ENCODE results near the gene KCNQ1.

The KCNQ1 gene

DNA sequence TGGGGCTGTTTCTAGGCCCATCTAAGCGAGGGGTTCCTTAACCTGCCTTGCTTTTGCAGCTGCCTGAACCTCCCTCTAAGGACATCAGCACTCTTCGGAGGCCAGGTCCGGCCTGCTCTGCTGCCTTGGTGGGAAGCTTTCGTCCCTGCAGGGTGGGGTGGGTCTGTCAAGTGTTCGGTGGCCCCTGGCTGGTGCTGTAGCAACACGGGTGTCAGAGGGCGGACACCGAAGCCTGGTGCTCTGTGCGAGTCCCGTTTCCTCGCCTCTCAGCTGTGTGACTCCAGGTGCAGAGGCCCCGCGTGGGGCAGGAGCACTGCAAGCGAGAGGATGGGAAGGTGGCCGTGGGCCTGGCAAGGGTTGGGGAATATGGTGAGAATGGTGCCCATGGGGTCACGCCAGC, 376.2 kb downstream of the KCNQ1 start:
- no peak for DNase-seq

- no peak for DNase-seq
Measured at GRCh38 chr11:2821891-2822290, 377.1 kb downstream of the KCNQ1 start.

DNA sequence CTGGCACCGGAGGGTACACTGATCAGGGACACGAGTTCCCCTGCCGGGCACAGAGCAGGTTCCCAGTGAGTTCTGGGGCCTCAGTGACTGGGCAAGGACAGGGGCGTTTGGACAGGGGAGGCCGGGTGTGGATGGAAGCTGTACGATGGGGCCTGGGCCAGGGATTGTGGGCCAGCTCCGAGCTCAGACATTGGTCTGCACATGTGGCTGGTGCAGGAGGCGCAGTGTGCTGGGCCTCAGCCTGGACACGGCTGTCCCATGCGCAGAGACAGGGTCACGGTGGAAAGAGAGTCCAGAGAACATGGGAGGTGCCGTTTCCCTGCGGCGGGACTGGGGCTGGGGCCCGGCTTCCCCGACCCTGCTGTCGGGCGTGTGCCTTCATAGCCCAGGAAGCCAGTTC, 380.0 kb downstream of the KCNQ1 start:
- DNase-seq: no peak

DNA sequence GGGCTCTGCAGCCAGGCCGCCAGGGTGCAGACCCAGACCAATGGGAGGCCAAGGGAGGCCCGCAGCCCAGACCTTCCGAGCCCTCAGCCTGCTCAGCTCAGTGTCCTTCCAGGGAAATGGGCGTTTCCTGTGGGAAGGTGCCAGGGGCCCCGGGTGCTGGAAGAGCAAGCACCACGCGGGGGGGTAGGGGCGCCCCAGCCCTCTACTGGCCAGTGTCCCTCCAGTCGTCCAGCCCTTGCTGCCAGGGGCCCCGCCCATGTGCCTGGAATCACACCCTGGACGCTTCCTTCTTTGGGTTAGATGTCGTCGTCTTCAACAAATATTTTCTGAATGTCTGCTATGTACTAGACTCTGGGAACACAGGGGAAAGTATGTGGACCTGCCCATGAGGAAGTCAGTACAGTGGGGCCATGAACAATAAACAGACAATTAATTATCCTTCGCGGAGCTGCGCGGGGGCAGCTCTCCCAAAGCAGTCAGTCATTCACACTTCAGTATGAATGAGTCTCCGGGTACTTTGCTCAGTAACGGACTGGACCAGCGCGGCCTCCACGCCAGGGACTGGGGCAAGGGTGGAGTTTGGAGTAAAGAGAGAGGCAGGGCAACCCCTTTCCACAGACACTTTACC, 380.6 kb downstream of the KCNQ1 start:
- no peak for DNase-seq

DNA sequence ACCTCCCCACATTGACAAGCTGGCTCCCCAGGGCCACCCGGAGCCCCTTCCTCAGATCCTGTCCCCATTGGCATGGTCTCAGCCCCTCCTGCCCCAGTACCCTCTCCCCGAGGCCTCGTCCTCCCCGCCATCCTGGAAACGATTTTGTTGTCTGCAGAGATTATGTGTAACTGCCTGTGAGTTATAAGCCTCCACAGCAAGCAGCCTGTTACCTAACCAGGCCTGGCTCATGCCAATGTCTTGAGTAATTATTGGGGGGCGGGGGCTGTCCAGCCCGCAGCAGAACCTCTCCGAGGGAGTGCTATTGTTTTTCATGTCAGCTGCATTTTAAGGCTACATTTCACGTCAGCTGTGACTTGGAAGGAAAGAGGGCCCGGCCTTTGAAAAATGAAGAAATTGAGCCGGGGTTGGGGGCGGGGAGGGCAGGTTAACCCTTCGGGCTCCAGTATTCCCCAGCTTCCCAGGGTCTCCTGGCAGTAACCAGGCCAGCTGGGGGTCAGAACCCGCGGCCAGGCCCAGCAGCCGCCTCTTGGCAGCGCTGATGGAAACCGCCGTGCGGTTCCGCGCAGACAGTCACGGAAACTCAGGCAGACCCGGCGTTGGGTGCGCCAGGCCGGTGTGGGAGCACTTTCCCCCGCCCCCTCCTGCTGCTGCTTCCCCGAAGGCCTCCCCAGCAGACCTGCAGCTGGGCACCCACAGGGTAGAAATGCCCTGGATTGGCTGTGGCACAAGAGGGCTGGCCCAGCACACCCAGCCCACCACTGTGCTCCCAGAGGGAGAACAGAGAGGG, 381.3 kb downstream of the KCNQ1 start:
- no peak for DNase-seq

GRCh38 chr11:2826679-2827056, 381.9 kb downstream of the KCNQ1 start:
- DNase-seq: no peak

GRCh38 chr11:2827256-2827655, 382.4 kb downstream of the KCNQ1 start:
- no peak for DNase-seq

DNA sequence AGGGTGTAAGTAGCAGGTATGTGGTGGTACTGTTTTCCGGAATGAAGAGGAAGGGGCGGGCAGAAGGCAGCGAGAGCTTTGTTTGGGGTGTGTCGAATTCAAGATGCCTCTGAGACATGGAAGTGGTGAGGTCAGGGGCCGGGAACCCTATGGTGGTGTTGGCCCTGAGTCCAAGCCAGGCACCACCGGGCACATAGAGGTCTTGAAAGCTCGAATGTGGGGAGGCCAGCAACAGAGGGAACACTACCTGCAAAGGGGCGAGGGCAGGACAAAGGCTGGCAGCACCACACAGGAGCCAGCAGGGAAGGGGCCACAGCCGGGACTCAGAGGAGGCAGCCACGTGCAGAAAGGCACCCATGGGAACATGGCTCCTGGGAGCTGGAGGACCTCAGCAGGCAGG, 383.0 kb downstream of the KCNQ1 start:
- no peak for DNase-seq

- no peak for DNase-seq
Measured at GRCh38 chr11:2828585-2829330, 383.9 kb downstream of the KCNQ1 start.

DNA sequence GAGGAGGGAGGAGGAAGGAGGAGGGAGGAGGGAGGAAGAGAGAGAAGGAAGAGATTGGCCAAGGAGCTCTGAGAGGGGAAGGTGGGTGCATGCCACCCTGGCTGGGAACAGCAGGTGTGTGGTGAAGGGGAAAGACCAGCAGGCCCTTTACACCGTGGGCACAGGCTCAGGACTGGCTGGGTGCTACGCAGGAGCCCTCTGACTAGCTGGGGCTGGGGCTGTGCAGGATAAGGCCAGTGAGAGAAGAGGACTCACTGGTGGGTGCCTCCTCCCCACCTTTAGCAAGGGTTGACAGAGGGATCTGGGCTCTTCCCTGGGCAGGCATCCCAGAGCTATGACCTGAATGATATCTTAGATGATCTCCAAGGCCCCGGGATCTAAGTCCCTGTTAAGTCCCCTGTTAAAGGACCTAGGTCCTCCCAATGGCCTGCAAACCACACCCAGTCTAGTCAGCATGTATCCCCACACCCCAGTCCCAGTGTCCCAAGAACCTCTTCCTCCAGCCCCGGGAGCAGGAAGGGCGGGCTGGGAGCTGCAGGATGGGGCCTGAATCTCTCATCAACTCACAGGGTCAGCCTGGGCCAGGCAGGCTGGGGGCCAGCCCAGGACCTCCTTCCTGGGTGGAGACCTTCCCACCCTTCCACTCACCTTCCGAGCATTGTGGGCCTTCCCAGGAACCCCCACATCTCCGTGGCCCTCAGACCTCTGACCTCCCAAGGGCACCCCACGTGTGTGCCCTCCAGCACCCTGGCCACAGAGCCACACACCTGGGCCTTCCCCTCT, 385.4 kb downstream of the KCNQ1 start:
- DNase-seq: no peak

DNA sequence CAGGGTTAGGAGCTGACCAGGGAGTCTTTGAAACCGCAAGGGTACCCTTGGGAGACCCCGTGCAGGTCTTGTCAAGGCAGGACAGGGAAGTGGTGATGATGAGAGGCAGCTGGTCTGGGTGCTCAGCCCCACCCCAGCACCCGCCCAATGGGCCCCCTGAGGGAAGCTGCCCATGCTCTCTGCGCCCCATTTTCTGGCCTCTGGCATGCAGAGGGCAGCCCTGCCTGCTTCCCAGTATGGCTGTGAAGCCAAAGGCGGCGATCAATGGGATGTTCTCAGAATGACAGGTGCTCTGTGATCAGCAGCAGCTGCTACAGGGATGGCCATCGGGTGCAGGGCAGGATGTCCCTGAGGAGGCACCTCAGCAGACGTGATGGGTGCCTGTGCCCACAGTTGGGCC, 386.1 kb downstream of the KCNQ1 start:
- no peak for DNase-seq

DNA sequence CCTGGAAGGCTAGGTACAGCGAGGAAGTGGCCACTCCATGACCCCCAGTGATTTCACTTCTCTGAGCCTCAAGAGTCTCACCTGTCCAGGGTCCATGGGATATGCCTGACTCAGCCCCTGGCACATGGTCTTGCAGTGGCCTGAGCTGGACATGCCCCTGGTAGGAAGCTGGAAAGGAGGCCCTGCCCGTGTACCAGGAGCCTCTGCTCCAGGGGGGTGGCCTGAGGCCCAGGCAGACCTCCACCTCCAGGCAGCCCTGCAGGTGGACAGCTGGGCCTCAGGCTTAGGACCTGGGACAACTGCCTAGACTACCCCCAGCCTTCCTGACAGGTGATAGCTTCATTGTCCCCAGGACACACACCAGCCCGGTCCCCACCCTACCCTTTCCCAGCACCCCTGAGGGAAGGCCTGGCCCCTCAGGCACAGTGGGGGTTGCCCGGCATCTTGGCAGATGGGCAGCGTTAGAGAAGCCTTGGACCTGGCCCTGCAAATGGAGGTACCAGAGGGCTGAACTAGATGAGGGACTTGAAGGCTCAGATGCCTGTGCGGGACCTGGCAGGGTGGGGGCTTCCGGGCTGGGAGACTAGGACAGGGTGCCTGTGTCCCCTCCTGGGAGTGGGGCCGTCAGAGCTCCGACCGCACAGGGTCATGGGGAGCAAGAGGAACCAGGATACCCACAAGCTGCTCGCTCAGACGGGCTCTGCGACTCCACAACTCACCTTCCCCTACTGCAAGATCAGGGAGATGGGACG, 387.1 kb downstream of the KCNQ1 start:
- no peak for DNase-seq

- DNase-seq: no peak
Measured at GRCh38 chr11:2832533-2833020, 387.8 kb downstream of the KCNQ1 start.

GRCh38 chr11:2833051-2833715, 388.4 kb downstream of the KCNQ1 start:
- no peak for DNase-seq

DNA sequence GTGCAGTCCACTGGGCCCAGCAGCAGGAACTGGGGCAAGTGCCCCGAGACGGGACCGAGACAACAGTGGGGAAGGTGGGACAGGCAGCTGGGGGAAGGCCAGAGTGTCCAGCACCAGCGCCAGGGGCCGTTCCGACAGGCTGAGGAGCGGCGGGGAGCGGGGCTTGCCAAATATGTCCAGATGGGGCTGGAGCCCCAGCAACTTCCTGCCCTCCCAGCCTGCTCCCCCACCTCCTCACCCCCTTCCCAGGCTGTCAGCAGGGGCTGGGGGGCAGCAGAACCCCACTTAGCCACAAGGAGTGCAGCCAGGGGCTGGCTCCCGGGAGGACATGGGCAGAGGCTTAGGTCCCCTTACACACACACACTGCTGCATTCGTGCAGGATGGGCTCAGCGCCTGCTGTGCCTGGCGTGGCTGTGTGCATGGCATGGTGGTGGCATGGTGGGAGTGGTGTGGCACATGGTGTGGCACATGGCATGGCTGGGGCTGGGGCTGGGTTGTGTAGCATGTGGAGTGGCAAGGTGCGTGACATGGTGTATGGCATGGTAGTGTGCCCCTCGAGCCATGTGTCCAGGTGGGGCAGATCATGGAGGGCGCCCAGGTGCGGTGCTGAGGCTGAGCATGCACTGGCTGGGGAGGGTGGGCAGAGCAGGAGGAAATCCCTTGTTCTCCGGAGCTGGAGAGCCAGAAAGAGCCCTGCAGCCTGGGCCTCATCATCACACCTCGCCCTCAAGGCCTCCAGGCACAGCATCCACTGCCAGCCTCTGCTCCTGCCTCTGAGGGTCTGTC, 389.1 kb downstream of the KCNQ1 start:
- DNase-seq: no peak

GRCh38 chr11:2834503-2835273, 389.9 kb downstream of the KCNQ1 start:
- DNase-seq: no peak

- no peak for DNase-seq
Measured at GRCh38 chr11:2835296-2835695, 390.5 kb downstream of the KCNQ1 start.

- DNase-seq: no peak
Measured at GRCh38 chr11:2835751-2836150, 390.9 kb downstream of the KCNQ1 start.

DNA sequence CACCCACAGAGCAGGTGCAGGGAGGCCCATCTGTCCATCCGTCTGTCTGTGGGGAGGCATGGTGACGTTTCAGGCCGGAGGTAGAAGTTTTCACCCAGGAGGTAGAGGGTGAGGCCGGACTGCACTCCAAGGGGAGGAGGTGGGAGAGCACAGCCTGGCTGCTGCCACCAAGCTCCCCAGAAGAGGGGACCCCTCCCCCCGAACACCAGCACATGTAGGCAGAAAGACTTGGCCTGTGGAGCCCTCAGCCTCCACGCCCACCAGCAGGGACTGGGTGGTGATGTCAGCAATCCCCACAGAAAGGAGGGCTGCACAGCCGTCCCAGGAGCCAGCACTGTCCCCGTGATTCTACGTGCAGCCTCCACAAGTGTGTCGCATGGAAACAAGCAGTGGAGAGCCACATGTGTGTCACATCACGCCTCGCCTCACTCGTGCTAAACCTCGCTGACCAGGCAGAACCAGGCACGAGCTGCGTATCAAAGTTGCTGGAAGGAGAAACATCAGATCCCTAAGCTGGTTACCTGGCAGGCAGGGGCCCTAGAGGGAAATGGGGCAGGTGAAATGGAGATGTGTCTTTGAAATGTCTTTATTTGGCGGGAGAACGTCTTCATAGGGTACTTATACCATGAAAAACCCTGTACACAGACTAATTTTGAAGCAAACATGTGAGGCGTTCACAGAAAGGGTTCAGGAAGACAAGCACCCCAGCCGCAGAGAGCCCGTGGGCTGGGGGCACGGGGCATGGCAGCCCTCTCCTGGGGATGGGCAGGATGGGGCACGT, 391.7 kb downstream of the KCNQ1 start:
- no peak for DNase-seq

Measured in NCI-H187 (cell line).